Measurements from ENCODE around the gene STRBP.

GRCh38 chr9:123234853-123235252 is 33.5 kb downstream of the STRBP start:
- TF ChIP-seq POLR2A (IDR thresholded peaks at IDR 0.05; ENCODE audit: low read depth, low read length) (no peak), POLR2AphosphoS5 (IDR thresholded peaks at IDR 0.05; ENCODE audit: low read depth, low read length) (no peak), TAF1 (IDR thresholded peaks at IDR 0.05; ENCODE audit: low read depth, low read length) (no peak), SPI1 (IDR thresholded peaks at IDR 0.05; ENCODE audit: low read depth, low read length) (no peak), PAX5 (IDR thresholded peaks at IDR 0.05; ENCODE audit: insufficient read depth, low read length, severe bottlenecking) (no peak)
